K562 (cell line): Measurements from ENCODE around the gene CALHM4. TPM values are rescaled to one million over a fixed set of nuclear protein-coding genes. Genes with fewer than 3 reads are reported as not detected.

Experiments used
- polyA plus RNA-seq, 8 experiments: library from polyadenylated mRNA; depleted of rRNA in 4 of 8; stranded (reverse) in 5 of 8; unstranded in 3 of 8; fragments of >200 nt; fragmentation: Nextera tagmentation in 2 of 8; fragmentation: Illumina TruSeq in 1 of 8; extraction: Ambion mirVana in 2 of 8; extraction: Trizol in 1 of 8; gene quantifications; 2 replicates each; pipeline versions ENCODE4 v1.2.1 to v1.2.3, GENCODE V29; 2011 to 2014; ENCODE audit warnings: inconsistent platforms in 1 of 8, missing spikeins in 1 of 8
- total RNA-seq, 7 experiments: library from RNA; depleted of rRNA in 6 of 7; stranded (reverse); fragments of >200 nt in 6 of 7; fragmentation: Illumina TruSeq in 2 of 7; extraction: Trizol in 2 of 7; gene quantifications; 2 replicates each; pipeline versions ENCODE4 v1.2.1 to v1.2.3, GENCODE V29; 2011 to 2021; ENCODE audit warnings: low replicate concordance in 1 of 7

CALHM4 gene
- total and polyA plus RNA-seq, 9 of the 15 experiments (the other 6 are each of a cell fraction or from before 2014, with no cell fraction given): not detected

Other genes with a start within 250 kb of the CALHM4 start
Only the 7 nearest of the 9 such genes appear.
- gene CALHM6, start 92.4 kb upstream of the CALHM4 start, total RNA-seq (2014; rRNA removed): not detected in 2 replicates
- not detected in 2 replicates for gene CALHM6, start 92.4 kb upstream of the CALHM4 start, total RNA-seq (2014; rRNA removed; fragmentation: Illumina TruSeq; extraction: Trizol)
- gene CALHM6, start 92.4 kb upstream of the CALHM4 start, total RNA-seq (2015; rRNA removed; fragmentation: Illumina TruSeq; extraction: Trizol): not detected in 2 replicates
- not detected in 2 replicates for gene CALHM6, start 92.4 kb upstream of the CALHM4 start, total RNA-seq (2021)
- gene CALHM6, start 92.4 kb upstream of the CALHM4 start, polyA plus RNA-seq (2011; rRNA removed): 0.24 TPM in 1 of 2 replicates, not detected in the other
- gene CALHM6, start 92.4 kb upstream of the CALHM4 start, polyA plus RNA-seq (2014; fragmentation: Illumina TruSeq; extraction: Trizol): not detected in 2 replicates
- not detected for gene CALHM6, start 92.4 kb upstream of the CALHM4 start, polyA plus RNA-seq (2014; fragmentation: Nextera tagmentation; extraction: Ambion mirVana)
- not detected in 2 replicates for gene CALHM6, start 92.4 kb upstream of the CALHM4 start, polyA plus RNA-seq (2014; rRNA removed)
- under 0.01 and 0.08 TPM in 2 replicates for gene CALHM5, start 42.1 kb upstream of the CALHM4 start, total RNA-seq (2014; rRNA removed)
- 0.04 and 0.06 TPM in 2 replicates for gene CALHM5, start 42.1 kb upstream of the CALHM4 start, total RNA-seq (2014; rRNA removed; fragmentation: Illumina TruSeq; extraction: Trizol)
- gene CALHM5, start 42.1 kb upstream of the CALHM4 start, total RNA-seq (2015; rRNA removed; fragmentation: Illumina TruSeq; extraction: Trizol): under 0.01 TPM in 1 of 2 replicates, not detected in the other
- 0.02 and 0.04 TPM in 2 replicates for gene CALHM5, start 42.1 kb upstream of the CALHM4 start, total RNA-seq (2021)
- 0.01 TPM in 1 of 2 replicates, not detected in the other for gene CALHM5, start 42.1 kb upstream of the CALHM4 start, polyA plus RNA-seq (2011; rRNA removed)
- 0.01 and 0.06 TPM in 2 replicates for gene CALHM5, start 42.1 kb upstream of the CALHM4 start, polyA plus RNA-seq (2014; fragmentation: Illumina TruSeq; extraction: Trizol)
- under 1 TPM in 1 of 2 experiments, not detected in 1; 0.04 TPM for gene CALHM5, start 42.1 kb upstream of the CALHM4 start, polyA plus RNA-seq (2014; fragmentation: Nextera tagmentation; extraction: Ambion mirVana)
- 0.05 TPM in 1 of 2 replicates, not detected in the other for gene CALHM5, start 42.1 kb upstream of the CALHM4 start, polyA plus RNA-seq (2014; rRNA removed)
- not detected in 2 replicates for gene TRAPPC3L, start 8.1 kb upstream of the CALHM4 start, total RNA-seq (2014; rRNA removed)
- not detected in 2 replicates for gene TRAPPC3L, start 8.1 kb upstream of the CALHM4 start, total RNA-seq (2014; rRNA removed; fragmentation: Illumina TruSeq; extraction: Trizol)
- gene TRAPPC3L, start 8.1 kb upstream of the CALHM4 start, total RNA-seq (2015; rRNA removed; fragmentation: Illumina TruSeq; extraction: Trizol): not detected in 2 replicates
- gene TRAPPC3L, start 8.1 kb upstream of the CALHM4 start, total RNA-seq (2021): not detected in 2 replicates
- not detected in 2 replicates for gene TRAPPC3L, start 8.1 kb upstream of the CALHM4 start, polyA plus RNA-seq (2011; rRNA removed)
- gene TRAPPC3L, start 8.1 kb upstream of the CALHM4 start, polyA plus RNA-seq (2014; fragmentation: Illumina TruSeq; extraction: Trizol): not detected in 2 replicates
- gene TRAPPC3L, start 8.1 kb upstream of the CALHM4 start, polyA plus RNA-seq (2014; fragmentation: Nextera tagmentation; extraction: Ambion mirVana): not detected
- gene TRAPPC3L, start 8.1 kb upstream of the CALHM4 start, polyA plus RNA-seq (2014; rRNA removed): not detected in 2 replicates
- gene RWDD1, start 17.8 kb downstream of the CALHM4 start, total RNA-seq (2014; rRNA removed): 31.9 and 36.2 TPM in 2 replicates
- gene RWDD1, start 17.8 kb downstream of the CALHM4 start, total RNA-seq (2014; rRNA removed; fragmentation: Illumina TruSeq; extraction: Trizol): 63.9 and 72.5 TPM in 2 replicates
- 69.4 and 77.3 TPM in 2 replicates for gene RWDD1, start 17.8 kb downstream of the CALHM4 start, total RNA-seq (2015; rRNA removed; fragmentation: Illumina TruSeq; extraction: Trizol)
- 37.3 and 42.8 TPM in 2 replicates for gene RWDD1, start 17.8 kb downstream of the CALHM4 start, total RNA-seq (2021)
- gene RWDD1, start 17.8 kb downstream of the CALHM4 start, polyA plus RNA-seq (2011; rRNA removed): 40.4 and 42.9 TPM in 2 replicates
- 64.1 and 89.8 TPM in 2 replicates for gene RWDD1, start 17.8 kb downstream of the CALHM4 start, polyA plus RNA-seq (2014; fragmentation: Illumina TruSeq; extraction: Trizol)
- gene RWDD1, start 17.8 kb downstream of the CALHM4 start, polyA plus RNA-seq (2014; fragmentation: Nextera tagmentation; extraction: Ambion mirVana): 10 to 100 TPM; 48.7 to 53.2 TPM
- gene RWDD1, start 17.8 kb downstream of the CALHM4 start, polyA plus RNA-seq (2014; rRNA removed): 44.4 and 48.0 TPM in 2 replicates
- 0.14 TPM in 1 of 2 replicates, not detected in the other for gene RSPH4A, start 62.7 kb downstream of the CALHM4 start, total RNA-seq (2014; rRNA removed)
- 0.11 and 0.32 TPM in 2 replicates for gene RSPH4A, start 62.7 kb downstream of the CALHM4 start, total RNA-seq (2014; rRNA removed; fragmentation: Illumina TruSeq; extraction: Trizol)
- gene RSPH4A, start 62.7 kb downstream of the CALHM4 start, total RNA-seq (2015; rRNA removed; fragmentation: Illumina TruSeq; extraction: Trizol): 0.29 and 0.30 TPM in 2 replicates
- gene RSPH4A, start 62.7 kb downstream of the CALHM4 start, total RNA-seq (2021): 0.11 TPM in 2 replicates
- 0.04 and 0.19 TPM in 2 replicates for gene RSPH4A, start 62.7 kb downstream of the CALHM4 start, polyA plus RNA-seq (2011; rRNA removed)
- gene RSPH4A, start 62.7 kb downstream of the CALHM4 start, polyA plus RNA-seq (2014; fragmentation: Illumina TruSeq; extraction: Trizol): 0.29 and 0.30 TPM in 2 replicates
- gene RSPH4A, start 62.7 kb downstream of the CALHM4 start, polyA plus RNA-seq (2014; fragmentation: Nextera tagmentation; extraction: Ambion mirVana): under 1 TPM; 0.07 to 0.08 TPM
- gene RSPH4A, start 62.7 kb downstream of the CALHM4 start, polyA plus RNA-seq (2014; rRNA removed): 0.03 and 0.15 TPM in 2 replicates
- gene ZUP1, start 115.0 kb downstream of the CALHM4 start, total RNA-seq (2014; rRNA removed): 18.3 and 19.1 TPM in 2 replicates
- 37.7 and 42.9 TPM in 2 replicates for gene ZUP1, start 115.0 kb downstream of the CALHM4 start, total RNA-seq (2014; rRNA removed; fragmentation: Illumina TruSeq; extraction: Trizol)
- gene ZUP1, start 115.0 kb downstream of the CALHM4 start, total RNA-seq (2015; rRNA removed; fragmentation: Illumina TruSeq; extraction: Trizol): 28.6 and 31.8 TPM in 2 replicates
- gene ZUP1, start 115.0 kb downstream of the CALHM4 start, total RNA-seq (2021): 20.1 and 25.6 TPM in 2 replicates
- gene ZUP1, start 115.0 kb downstream of the CALHM4 start, polyA plus RNA-seq (2011; rRNA removed): 35.8 and 39.3 TPM in 2 replicates
- gene ZUP1, start 115.0 kb downstream of the CALHM4 start, polyA plus RNA-seq (2014; fragmentation: Illumina TruSeq; extraction: Trizol): 27.2 and 31.3 TPM in 2 replicates
- 10 to 100 TPM; 11.8 to 16.2 TPM for gene ZUP1, start 115.0 kb downstream of the CALHM4 start, polyA plus RNA-seq (2014; fragmentation: Nextera tagmentation; extraction: Ambion mirVana)
- gene ZUP1, start 115.0 kb downstream of the CALHM4 start, polyA plus RNA-seq (2014; rRNA removed): 27.5 and 29.7 TPM in 2 replicates
- 5.4 and 6.3 TPM in 2 replicates for gene KPNA5, start 127.5 kb downstream of the CALHM4 start, total RNA-seq (2014; rRNA removed)
- 9.3 and 9.5 TPM in 2 replicates for gene KPNA5, start 127.5 kb downstream of the CALHM4 start, total RNA-seq (2014; rRNA removed; fragmentation: Illumina TruSeq; extraction: Trizol)
- 9.0 and 10.3 TPM in 2 replicates for gene KPNA5, start 127.5 kb downstream of the CALHM4 start, total RNA-seq (2015; rRNA removed; fragmentation: Illumina TruSeq; extraction: Trizol)
- 6.5 and 7.5 TPM in 2 replicates for gene KPNA5, start 127.5 kb downstream of the CALHM4 start, total RNA-seq (2021)
- 5.2 and 7.0 TPM in 2 replicates for gene KPNA5, start 127.5 kb downstream of the CALHM4 start, polyA plus RNA-seq (2011; rRNA removed)
- gene KPNA5, start 127.5 kb downstream of the CALHM4 start, polyA plus RNA-seq (2014; fragmentation: Illumina TruSeq; extraction: Trizol): 6.5 and 6.9 TPM in 2 replicates
- 1 to 10 TPM; 3.2 to 3.3 TPM for gene KPNA5, start 127.5 kb downstream of the CALHM4 start, polyA plus RNA-seq (2014; fragmentation: Nextera tagmentation; extraction: Ambion mirVana)
- 3.7 and 4.5 TPM in 2 replicates for gene KPNA5, start 127.5 kb downstream of the CALHM4 start, polyA plus RNA-seq (2014; rRNA removed)